Activated gamma-delta T cell treated with anti-CD3 and anti-CD28 coated beads, Interleukin-2, amount 50 U/mL, for 16 hours (primary cell): Measurements from ENCODE around the gene GALNT1.
A peak's percentile ranks its signal among the peaks of the same experiment; 100 is the strongest.
"Not testable (repeated sequence)": the region's sequence is repeated elsewhere in the genome, so short reads cannot be mapped to it uniquely, and the experiment has no call there.

ENCODE experiments used
- DNase-seq: peaks from one replicate; pipeline ENCODE4 v3.0.0-alpha.2; 2020; ENCODE audit warnings: low read depth

The GALNT1 gene

GRCh38 chr18:35581546-35581897 is at the start of gene GALNT1:
Gene GALNT1, plus strand, starts transcription at chr18:35581740. Its CDS starts 72,923 bp downstream, at chr18:35654663.
- DNase-seq: no peak

- no peak for DNase-seq
Measured at GRCh38 chr18:35533916-35534405, 47.6 kb upstream of the GALNT1 start.

GRCh38 chr18:35535297-35535696 is 46.2 kb upstream of the GALNT1 start:
- no peak for DNase-seq

GRCh38 chr18:35542356-35542755 is 39.2 kb upstream of the GALNT1 start:
- DNase-seq: no peak

- DNase-seq: no peak
Measured at GRCh38 chr18:35547008-35547605, 34.4 kb upstream of the GALNT1 start.

GRCh38 chr18:35549564-35549963 is 32.0 kb upstream of the GALNT1 start:
- DNase-seq: no peak

GRCh38 chr18:35553300-35553699 is 28.2 kb upstream of the GALNT1 start:
- DNase-seq: no peak

GRCh38 chr18:35555538-35555937 is 26.0 kb upstream of the GALNT1 start:
- DNase-seq: not testable (repeated sequence)

GRCh38 chr18:35559867-35560266 is 21.7 kb upstream of the GALNT1 start:
- DNase-seq: no peak

- no peak for DNase-seq
Measured at GRCh38 chr18:35564795-35565453, 16.6 kb upstream of the GALNT1 start.

GRCh38 chr18:35566019-35566418 is 15.5 kb upstream of the GALNT1 start:
- DNase-seq: no peak

- DNase-seq: no peak
Measured at GRCh38 chr18:35570182-35570581, 11.4 kb upstream of the GALNT1 start.

GRCh38 chr18:35571138-35571537 is 10.4 kb upstream of the GALNT1 start:
- DNase-seq: no peak

GRCh38 chr18:35572644-35573043 is 8.9 kb upstream of the GALNT1 start:
- no peak for DNase-seq

- DNase-seq: no peak
Measured at GRCh38 chr18:35573531-35573930, 8.0 kb upstream of the GALNT1 start.

GRCh38 chr18:35576240-35576845 is 5.2 kb upstream of the GALNT1 start:
- not testable (repeated sequence) for DNase-seq

- no peak for DNase-seq
Measured at GRCh38 chr18:35577045-35577848, 4.3 kb upstream of the GALNT1 start.

- DNase-seq: no peak
Measured at GRCh38 chr18:35578481-35578880, 3.1 kb upstream of the GALNT1 start.

GRCh38 chr18:35578936-35579335 is 2.6 kb upstream of the GALNT1 start:
- DNase-seq: no peak

GRCh38 chr18:35580701-35581539 is 620 bp upstream of the GALNT1 start:
- peak; percentile 27 for DNase-seq

- no peak for DNase-seq
Measured at GRCh38 chr18:35581898-35582641, 530 bp downstream of the GALNT1 start.
